GM12875 (cell line): ENCODE results near the gene CTIF.

Experiments used
- H3K4me3 ChIP-seq: one replicate; pipeline ENCODE4 v1.5.1; 2011; ENCODE audit warnings: low read depth, low read length, control low read depth
- CTCF ChIP-seq: IDR thresholded peaks from 2 replicates; pipeline ENCODE4 v1.5.1; 2011; ENCODE audit warnings: low read depth, mild to moderate bottlenecking, control low read depth, inconsistent platforms, low read length, moderate library complexity, borderline replicate concordance; ENCODE audit not compliant: insufficient read depth

Gene CTIF

GRCh38 chr18:48766487-48766886 lies 227.7 kb downstream of the CTIF start:
- TF ChIP-seq CTCF = no peak
- H3K4me3 ChIP-seq = no peak overlapping the region

DNA sequence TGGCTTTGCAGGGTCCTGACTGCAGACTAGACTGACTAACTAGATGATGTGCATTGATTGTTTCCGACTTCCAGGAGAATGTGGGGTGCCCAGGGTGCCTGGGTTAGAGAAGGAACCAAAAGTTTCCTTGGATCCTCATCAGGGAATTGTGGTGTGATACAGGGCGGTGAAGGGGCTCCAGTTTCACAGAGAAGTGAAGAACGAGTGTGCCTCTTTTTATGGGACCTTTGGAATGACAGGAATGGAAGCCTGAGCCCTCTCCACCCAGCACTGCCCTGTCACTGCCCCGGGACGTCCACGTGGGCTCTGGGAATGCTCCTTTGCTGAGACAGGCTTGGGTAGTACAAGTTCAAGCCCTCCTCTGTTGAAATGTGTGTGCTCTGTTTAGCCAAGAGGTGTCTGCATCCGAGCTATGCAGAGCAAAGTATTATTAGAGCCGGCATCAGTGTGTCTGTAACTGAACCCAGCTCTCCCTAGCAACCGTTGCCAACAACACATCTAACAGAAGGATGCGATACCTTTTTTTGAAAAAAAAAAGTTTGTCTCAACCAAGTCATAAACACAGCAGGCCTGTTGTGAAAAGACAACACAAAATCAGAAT lies 228.4 kb downstream of the CTIF start:
- H3K4me3 ChIP-seq = no peak overlapping the region
- TF ChIP-seq CTCF = no peak

DNA sequence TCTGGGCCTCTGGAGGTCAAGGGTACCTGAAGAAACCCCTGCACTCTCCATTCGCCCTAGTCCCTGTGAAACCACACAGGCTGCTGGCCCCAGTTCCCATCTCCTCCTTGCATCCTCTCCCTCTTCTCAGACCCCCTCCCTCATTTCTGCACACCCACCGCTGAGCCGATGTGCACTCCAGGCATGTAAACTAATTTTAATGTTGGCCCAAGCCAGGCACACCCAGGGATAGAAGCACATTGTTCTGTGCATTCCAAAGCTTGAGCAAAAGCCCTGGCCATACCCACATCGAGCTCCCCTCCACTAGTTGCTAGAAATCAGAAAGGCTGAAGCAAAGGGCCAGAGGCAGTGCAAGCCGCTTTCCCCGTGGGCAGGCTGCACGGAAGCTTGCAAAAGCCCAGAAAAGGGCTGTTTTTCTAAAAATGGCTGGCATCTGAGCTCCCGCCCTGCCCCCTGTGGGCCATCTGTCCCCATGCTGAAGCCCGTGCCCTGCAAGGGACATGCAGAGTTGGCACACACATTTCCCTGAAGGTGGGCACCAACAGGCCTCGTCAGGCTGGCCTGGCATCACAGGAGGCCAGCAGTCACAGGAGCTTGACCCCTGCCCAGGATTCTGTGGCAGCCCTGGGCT lies 230.3 kb downstream of the CTIF start:
- no peak for TF ChIP-seq CTCF
- H3K4me3 ChIP-seq = no peak overlapping the region

DNA sequence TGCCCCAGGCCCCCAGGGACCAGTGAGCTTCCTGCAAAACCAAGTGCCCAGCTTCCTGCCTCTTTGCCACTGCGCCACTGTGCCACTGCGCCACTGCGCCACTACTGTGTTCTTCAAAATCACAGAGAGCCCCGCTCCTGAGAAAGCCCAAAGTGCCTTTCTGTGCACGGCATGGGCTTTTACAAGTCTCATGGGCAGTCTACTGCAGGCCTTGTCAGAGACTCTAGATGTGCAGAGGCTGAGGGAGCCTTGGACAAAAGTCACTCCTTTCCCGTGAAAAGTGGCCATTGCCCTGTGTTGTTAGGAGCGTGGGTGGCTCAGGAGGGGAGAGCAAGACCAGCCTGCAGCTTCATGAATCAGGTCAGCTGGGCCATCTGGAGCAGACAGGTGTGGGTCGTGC lies 231.4 kb downstream of the CTIF start:
- TF ChIP-seq CTCF = no peak
- H3K4me3 ChIP-seq = no peak overlapping the region

GRCh38 chr18:48771641-48772375 lies 233.0 kb downstream of the CTIF start:
- TF ChIP-seq CTCF = no peak
- no peak overlapping the region for H3K4me3 ChIP-seq

DNA sequence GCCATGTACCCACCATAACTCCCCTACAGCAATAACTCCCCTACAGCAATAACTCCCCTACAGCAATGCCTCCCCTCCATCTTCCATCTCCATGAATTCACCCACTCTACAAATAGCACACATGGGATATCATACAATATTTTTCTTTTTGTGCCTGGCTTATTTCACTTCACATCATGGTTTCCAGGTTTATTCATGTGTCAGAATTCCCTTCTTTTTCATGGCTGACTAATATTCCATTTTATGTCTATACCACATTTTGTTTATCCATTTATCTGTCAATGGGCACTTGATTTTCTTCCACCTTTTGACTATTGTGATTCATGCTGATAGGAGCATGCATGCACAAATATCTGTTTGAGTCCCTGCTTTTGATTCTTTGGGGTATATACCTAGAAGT lies 233.6 kb downstream of the CTIF start:
- no peak for TF ChIP-seq CTCF
- no peak overlapping the region for H3K4me3 ChIP-seq

GRCh38 chr18:48773821-48774220 lies 235.0 kb downstream of the CTIF start:
- no peak for TF ChIP-seq CTCF
- no peak overlapping the region for H3K4me3 ChIP-seq
